ENCODE measurements around the gene WDPCP.
"Not testable (repeated sequence)": the region's sequence is repeated elsewhere in the genome, so short reads cannot be mapped to it uniquely, and the experiment has no call there.

Gene WDPCP

DNA sequence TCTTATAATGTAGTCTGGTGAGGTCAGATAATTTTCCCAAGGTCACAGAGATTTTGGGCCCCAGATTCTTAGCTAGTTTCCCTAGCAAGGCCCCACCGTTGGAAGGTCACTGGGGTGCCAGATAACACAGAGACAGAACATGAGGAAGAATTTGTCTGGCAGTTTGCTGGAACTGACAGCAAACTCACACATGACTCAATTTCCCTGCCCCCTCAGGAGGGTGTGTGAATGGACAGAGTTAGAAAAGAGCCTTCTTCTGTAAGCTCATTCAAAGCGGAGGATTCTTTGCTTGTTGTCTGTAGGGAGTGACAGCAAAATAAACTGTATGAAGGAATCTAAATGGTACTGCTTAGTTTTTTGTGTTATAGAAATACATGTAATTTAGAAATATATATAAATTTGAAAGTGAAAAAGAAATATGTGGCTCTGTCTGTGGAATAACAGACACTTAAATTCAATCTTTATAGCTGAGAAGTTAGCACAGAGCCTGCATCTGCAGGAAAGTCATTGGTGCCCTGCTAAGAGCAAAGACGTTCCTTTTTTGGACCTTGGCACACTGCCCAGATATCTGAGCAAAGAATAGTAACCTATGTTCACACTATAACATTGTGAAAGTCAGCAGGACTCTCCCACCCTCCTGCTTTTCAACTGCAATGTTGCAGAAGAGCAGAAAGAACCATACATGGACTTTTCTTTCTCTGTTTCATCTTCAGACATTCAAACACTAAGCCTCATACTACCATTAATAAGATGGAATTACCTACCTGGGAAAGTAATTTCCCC lies 2.5 kb upstream of the WDPCP start:
- DNase-seq (ENCODE audit: low read depth), result no peak

DNA sequence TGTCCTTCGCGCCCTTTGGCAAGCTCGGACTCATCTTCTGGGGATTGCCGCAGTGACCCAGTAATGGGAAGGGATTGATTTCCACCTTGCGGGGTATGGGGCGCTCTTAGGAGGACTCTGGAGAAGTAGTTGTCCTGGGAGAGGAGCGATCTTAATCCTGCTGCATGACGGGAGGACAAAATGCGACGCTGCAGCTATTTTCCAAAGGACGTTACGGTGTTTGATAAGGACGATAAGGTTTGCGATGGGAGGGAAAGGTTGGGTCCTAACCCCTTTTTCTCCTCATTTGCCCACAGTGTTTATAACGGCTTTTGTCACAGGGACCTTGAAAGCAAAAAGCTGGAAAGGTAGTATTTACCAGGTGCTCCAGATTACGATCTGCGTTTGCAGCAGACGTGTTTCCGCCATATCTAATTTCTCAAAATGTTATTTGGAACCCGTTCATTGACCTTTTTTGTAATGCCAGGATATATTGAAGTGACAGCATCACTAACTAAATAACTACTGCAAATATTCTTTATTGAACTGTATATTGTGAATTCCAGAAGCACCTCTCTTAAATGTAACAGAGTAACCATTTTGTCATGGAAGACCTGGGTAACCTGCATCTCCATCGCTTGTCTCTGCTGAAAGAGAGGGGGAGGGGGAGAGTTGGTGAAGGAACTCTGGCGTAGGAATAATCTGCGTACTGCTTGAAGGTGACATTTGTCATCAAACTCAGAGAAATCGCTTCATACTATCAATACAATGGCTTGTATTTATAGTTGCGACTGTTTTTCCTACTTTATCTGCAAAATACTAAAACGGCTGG lies 1.1 kb upstream of the WDPCP start:
- DNase-seq (ENCODE audit: low read depth), result no peak

DNA sequence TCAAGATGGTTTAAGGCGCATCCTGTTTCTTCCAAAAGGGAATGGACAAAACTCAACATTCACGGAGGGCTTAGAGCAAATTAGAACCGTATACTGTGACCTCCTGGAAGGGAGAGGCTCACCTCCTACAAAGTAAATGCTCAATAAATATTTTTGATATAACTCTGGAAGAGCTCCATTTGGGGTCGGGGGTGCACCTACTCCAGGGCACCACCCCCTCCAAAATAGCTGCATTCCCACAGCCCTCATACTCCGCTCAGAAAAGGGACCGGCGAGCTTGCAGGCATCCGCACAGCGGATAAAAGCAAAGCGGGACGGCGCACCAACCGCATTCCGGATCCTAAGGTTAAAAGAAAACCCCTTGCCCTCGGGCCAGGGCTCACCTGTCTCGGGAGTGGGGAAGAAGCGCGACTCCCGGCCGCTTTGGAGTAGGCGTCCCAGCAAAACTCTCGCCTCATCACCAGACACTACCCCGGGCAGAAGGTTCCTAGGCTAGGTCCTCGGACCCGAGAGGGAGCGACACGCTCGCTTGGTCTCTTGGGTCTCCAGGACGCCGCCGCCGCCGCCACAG lies 378 bp downstream of the WDPCP start:
- DNase-seq (ENCODE audit: low read depth), result no peak

DNA sequence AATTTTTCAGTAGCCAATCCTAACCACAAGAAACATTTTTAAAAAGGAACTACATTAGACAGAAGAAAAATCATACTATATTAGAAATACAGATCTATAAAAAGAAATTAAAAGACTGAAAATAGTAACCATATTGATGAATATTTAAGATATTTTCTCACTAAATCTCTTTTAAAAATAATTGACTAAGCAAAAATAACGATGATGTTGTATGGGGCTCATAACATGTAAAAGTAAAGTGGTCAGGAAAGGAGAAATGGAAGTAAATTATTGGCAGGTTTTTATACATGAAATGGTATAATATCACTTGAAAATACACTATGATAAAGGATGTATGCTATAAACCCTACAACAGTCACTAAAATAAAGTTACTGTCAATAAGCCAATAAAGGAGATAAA lies 5.4 kb downstream of the WDPCP start:
- no peak for DNase-seq (ENCODE audit: low read depth)

DNA sequence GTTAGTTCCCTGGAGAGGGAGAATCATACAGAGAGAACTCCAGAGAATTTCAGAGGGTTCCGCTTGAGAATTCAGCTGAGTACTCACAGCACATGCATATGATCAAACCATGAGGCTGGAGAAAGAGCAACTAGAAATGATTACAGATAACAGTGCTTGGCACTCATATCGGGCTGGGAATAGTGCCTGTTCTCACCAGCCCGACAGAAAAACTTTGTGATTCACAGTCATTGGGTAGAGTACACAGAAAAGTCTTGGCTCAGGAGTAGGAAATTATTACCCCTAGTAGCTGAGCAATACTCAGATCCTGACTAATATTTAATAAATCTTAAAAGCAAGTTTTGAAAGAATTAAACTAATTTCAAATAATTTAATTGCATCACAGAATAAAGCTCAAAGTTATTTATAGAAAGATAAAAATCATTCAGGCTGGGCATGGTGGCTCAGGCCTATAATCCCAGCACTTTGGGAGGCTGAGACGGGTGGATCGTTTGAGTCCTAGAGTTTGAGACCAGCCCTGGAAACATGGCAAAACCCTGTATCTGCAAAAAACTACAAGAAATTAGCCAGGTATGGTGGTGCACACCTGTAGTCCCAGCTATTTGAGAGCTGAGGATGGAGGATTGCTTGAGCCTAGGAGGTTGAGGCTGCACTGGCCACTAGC lies 6.8 kb downstream of the WDPCP start:
- no peak for DNase-seq (ENCODE audit: low read depth)

GRCh38 chr2:63580651-63581297 lies 7.5 kb downstream of the WDPCP start:
- no peak for DNase-seq (ENCODE audit: low read depth)

GRCh38 chr2:63578767-63579166 lies 9.5 kb downstream of the WDPCP start:
- DNase-seq (ENCODE audit: low read depth), result no peak

- no peak for DNase-seq (ENCODE audit: low read depth)
Observed at GRCh38 chr2:63576546-63576945, 11.7 kb downstream of the WDPCP start.

- not testable (repeated sequence) for DNase-seq (ENCODE audit: low read depth)
Observed at GRCh38 chr2:63573726-63574345, 14.4 kb downstream of the WDPCP start.

DNA sequence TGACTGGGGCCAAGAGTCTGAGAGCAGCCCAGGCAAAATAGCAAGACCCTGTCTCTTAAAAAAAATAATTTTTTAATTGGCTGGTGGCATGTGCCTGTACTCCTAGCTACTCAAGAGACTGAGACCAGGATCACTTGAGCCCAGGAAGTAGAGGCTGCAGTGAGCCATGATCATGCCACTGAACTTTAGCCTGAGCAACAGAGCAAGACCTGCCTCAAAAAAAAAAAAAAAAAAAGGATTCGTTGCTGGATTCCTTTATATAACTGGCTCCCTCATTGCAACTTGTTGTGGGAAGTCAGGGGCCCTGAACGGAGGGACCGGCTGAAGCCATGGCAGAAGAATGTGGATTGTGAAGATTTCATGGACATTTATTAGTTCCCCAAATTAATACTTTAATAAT lies 15.3 kb downstream of the WDPCP start:
- DNase-seq (ENCODE audit: low read depth), result not testable (repeated sequence)

- no peak for DNase-seq (ENCODE audit: low read depth)
Observed at GRCh38 chr2:63572001-63572400, 16.3 kb downstream of the WDPCP start.

- DNase-seq (ENCODE audit: low read depth), result no peak
Observed at GRCh38 chr2:63571291-63571690, 17.0 kb downstream of the WDPCP start.

DNA sequence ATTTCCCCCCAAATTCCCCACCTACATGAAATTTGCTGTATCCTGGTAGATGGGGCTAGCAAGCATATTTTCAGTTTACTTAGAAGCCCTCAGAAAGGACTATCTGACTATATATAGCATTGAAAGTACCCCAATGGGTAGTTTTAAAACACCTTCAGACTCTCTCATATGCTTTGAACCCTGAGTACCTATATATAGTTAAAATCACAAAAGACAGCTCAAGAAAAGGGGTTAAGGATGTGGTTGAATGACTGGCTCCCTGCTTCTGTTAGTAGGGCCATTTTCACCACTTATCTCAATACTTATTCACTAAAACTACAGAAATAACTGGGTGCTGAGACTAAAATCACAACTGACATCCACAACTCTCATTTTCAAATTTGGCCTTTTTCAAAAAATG lies 18.5 kb downstream of the WDPCP start:
- DNase-seq (ENCODE audit: low read depth), result no peak

- no peak for DNase-seq (ENCODE audit: low read depth)
Observed at GRCh38 chr2:63562751-63563150, 25.5 kb downstream of the WDPCP start.

DNA sequence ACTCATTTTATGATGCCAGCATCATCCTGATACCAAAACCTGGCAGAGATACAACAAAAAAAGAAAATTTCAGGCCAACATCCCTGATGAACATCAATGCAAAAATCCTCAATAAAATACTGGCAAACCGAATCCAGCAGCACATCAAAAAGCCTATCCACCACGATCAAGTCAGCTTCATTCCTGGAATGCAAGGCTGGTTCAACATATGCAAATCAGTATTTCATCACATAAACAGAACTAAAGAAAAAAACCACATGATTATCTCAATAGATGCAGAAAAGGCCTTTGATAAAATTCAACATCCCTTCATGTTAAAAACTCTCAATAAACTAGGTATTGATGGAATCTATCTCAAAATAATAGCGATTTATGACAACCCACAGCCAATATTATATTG lies 29.4 kb downstream of the WDPCP start:
- not testable (repeated sequence) for DNase-seq (ENCODE audit: low read depth)

- DNase-seq (ENCODE audit: low read depth), result not testable (repeated sequence)
Observed at GRCh38 chr2:63557819-63558218, 30.5 kb downstream of the WDPCP start.

GRCh38 chr2:63555931-63556330 lies 32.3 kb downstream of the WDPCP start:
- DNase-seq (ENCODE audit: low read depth), result no peak

- no peak for DNase-seq (ENCODE audit: low read depth)
Observed at GRCh38 chr2:63555299-63555698, 33.0 kb downstream of the WDPCP start.

- no peak for DNase-seq (ENCODE audit: low read depth)
Observed at GRCh38 chr2:63553049-63553448, 35.2 kb downstream of the WDPCP start.

DNA sequence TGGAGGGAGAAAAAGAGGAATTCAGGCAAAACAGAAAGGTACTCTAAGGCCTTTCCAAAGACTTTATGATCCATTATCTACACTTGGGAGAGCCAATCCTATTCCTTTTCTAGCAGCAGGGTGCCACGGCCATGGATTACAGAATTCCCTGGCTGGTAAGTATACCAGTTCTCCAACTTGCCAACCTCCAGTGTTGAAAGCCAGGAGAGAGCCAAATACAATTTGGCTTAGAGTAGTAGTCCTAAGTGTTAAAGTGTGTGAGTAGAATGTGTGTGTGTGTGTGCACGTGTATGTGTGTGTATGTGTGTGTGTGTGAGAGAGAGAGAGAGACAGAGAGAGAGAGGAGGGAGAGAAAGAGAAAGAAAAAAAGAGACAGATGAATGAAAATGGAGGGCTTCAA lies 43.3 kb downstream of the WDPCP start:
- no peak for DNase-seq (ENCODE audit: low read depth)

GRCh38 chr2:63544017-63544627 lies 44.2 kb downstream of the WDPCP start:
- no peak for DNase-seq (ENCODE audit: low read depth)

Data from stimulated activated CD4-positive, alpha-beta T cell treated with anti-CD3 and anti-CD28 coated beads, Interleukin-2, amount 100 ng/mL, for 4 hours (primary cell).